HCT116 (cell line): Measurements from ENCODE around the gene TMEM82.

Experiments
- CEBPB ChIP-seq: IDR thresholded peaks from 2 replicates; pipeline ENCODE4 v1.6.1; 2012; ENCODE audit warnings: low read depth
- CTCF ChIP-seq, 3 experiments: fragments of 200-600 bp in 1 of 3; sonication (generic) in 1 of 3; IDR thresholded peaks in 2 of 3; conservative IDR thresholded peaks in 1 of 3; 2 replicates each; pipeline ENCODE4 v1.5.1; 2012 to 2017; ENCODE audit warnings: low read depth in 2 of 3, low read length in 2 of 3, antibody characterized with exemption in 1 of 3, borderline replicate concordance in 1 of 3, control low read depth in 1 of 3, mild to moderate bottlenecking in 1 of 3, mixed read lengths in 1 of 3, mixed run types in 1 of 3, moderate library complexity in 1 of 3; ENCODE audit not compliant: insufficient read depth in 1 of 3
- EGR1 ChIP-seq: IDR thresholded peaks from 2 replicates; pipeline ENCODE4 v1.6.1; 2012; ENCODE audit warnings: low read depth
- EZH2 ChIP-seq: fragments of 200-600 bp; sonication (generic); IDR thresholded peaks from 2 replicates; pipeline ENCODE4 v1.6.1; 2017; ENCODE audit warnings: antibody characterized with exemption, mixed run types
- MAX ChIP-seq: IDR thresholded peaks from 2 replicates; pipeline ENCODE4 v1.6.1; 2012
- POLR2A ChIP-seq: IDR thresholded peaks from 2 replicates; pipeline ENCODE4 v1.7.0; 2011; ENCODE audit warnings: borderline replicate concordance; ENCODE audit not compliant: insufficient read depth, insufficient read length; ENCODE audit errors: extremely low read depth
- POLR2AphosphoS5 ChIP-seq: IDR thresholded peaks from 2 replicates; pipeline ENCODE4 v1.6.1; 2011; ENCODE audit warnings: mild to moderate bottlenecking, low read depth, low read length, moderate library complexity
- RAD21 ChIP-seq: IDR thresholded peaks from 2 replicates; pipeline ENCODE4 v1.6.1; 2012; ENCODE audit warnings: low read depth, mild to moderate bottlenecking
- REST ChIP-seq: IDR thresholded peaks from 2 replicates; pipeline ENCODE4 v1.6.1; 2012; ENCODE audit warnings: low read depth
- TCF7L2 ChIP-seq: IDR thresholded peaks from 2 replicates; pipeline ENCODE4 v1.7.0; 2011; ENCODE audit warnings: borderline replicate concordance, inconsistent platforms; ENCODE audit not compliant: insufficient read depth, insufficient read length; ENCODE audit errors: extremely low read depth
- ZFX ChIP-seq: fragments of 450-650 bp; IDR thresholded peaks from 2 replicates; pipeline ENCODE4 v1.6.1; 2017
- TF ChIP-seq, protein P1 (sequence below): IDR thresholded peaks from 2 replicates; pipeline ENCODE4 v1.6.1; 2012

- TF ChIP-seq CTCF (IDR thresholded peaks at IDR 0.05 in 2 of 3, conservative IDR thresholded peaks at IDR 0.05 in 1 of 3; ENCODE audit: borderline replicate concordance in 1 of 3, insufficient read depth in 1 of 3, low read depth in 2 of 3, low read length in 2 of 3) (no peak), MAX (no peak), CEBPB (no peak), ZFX (no peak), POLR2A (no peak), TCF7L2 (no peak), POLR2AphosphoS5 (no peak), EZH2 (no peak), REST (no peak), EGR1 (no peak), RAD21 (no peak)
- TF ChIP-seq, protein P1, sequence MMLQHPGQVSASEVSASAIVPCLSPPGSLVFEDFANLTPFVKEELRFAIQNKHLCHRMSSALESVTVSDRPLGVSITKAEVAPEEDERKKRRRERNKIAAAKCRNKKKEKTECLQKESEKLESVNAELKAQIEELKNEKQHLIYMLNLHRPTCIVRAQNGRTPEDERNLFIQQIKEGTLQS = no peak
Observed at GRCh38 chr1:15735304-15736037, 6.8 kb upstream of the TMEM82 start.
